NCI-H82 treated with DMSO at 0.1 percent for 48 hours (cell line): ENCODE data around the gene CAMK2D.

Experiments
- DNase-seq: peaks from one replicate; lab custom pipeline; 2025; ENCODE audit not compliant: unreplicated experiment; lab: John Stamatoyannopoulos, UW

CAMK2D gene

DNA sequence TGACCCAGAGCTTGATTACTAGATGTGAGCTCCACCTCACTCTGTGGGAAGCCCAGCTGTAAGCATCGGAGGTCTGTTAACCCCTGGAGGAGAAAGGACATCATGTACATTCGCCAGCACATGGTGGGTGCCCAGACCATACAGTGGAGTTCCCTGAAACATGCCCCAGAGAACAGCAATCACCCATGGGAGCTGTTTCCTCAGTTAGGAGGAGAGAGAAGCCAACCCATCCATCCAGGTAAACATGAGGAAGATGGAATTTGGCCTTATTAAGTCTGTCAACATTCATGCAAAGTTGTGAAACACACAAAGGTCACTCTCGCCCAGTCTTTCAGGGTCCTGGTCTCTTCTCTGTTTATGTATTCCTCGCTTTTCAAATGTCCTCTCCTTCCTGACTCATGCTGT, 357.4 kb downstream of the CAMK2D start:
- no peak for DNase-seq
